ENCODE results near the gene SORL1.

Gene SORL1

GRCh38 chr11:121513807-121514206 lies 61.7 kb downstream of the SORL1 start:
- DNase-seq = no peak

GRCh38 chr11:121514432-121515334 lies 62.6 kb downstream of the SORL1 start:
- DNase-seq = no peak

GRCh38 chr11:121515335-121515671 lies 63.2 kb downstream of the SORL1 start:
- DNase-seq = no peak

- DNase-seq = no peak
These were observed 65.9 kb downstream of the SORL1 start for GRCh38 chr11:121517996-121518395.

GRCh38 chr11:121520243-121521144 lies 68.4 kb downstream of the SORL1 start:
- DNase-seq = no peak

- DNase-seq = no peak
These were observed 69.3 kb downstream of the SORL1 start for GRCh38 chr11:121521145-121522042.

GRCh38 chr11:121522043-121522941 lies 70.2 kb downstream of the SORL1 start:
- no peak for DNase-seq

- DNase-seq = no peak
These were observed 71.6 kb downstream of the SORL1 start for GRCh38 chr11:121523581-121524232.

- DNase-seq = no peak
These were observed 72.1 kb downstream of the SORL1 start for GRCh38 chr11:121524233-121524631.

GRCh38 chr11:121525376-121525775 lies 73.3 kb downstream of the SORL1 start:
- no peak for DNase-seq

- DNase-seq = no peak
These were observed 78.1 kb downstream of the SORL1 start for GRCh38 chr11:121530257-121530656.

- DNase-seq = no peak
These were observed 81.5 kb downstream of the SORL1 start for GRCh38 chr11:121533601-121534000.

GRCh38 chr11:121534131-121535093 lies 82.3 kb downstream of the SORL1 start:
- no peak for DNase-seq

- no peak for DNase-seq
These were observed 83.1 kb downstream of the SORL1 start for GRCh38 chr11:121535129-121535796.

GRCh38 chr11:121536126-121536525 lies 84.0 kb downstream of the SORL1 start:
- DNase-seq = no peak

- DNase-seq = no peak
These were observed 85.9 kb downstream of the SORL1 start for GRCh38 chr11:121538054-121538453.

GRCh38 chr11:121539000-121539399 lies 86.9 kb downstream of the SORL1 start:
- no peak for DNase-seq

- DNase-seq = no peak
These were observed 88.5 kb downstream of the SORL1 start for GRCh38 chr11:121540627-121541026.

- DNase-seq = no peak
These were observed 91.8 kb downstream of the SORL1 start for GRCh38 chr11:121543836-121544380.

All from CD4-positive, alpha-beta T cell treated with Interleukin-15 for 1 hour (primary cell).